Lower lobe of right lung (tissue), 2 donors: Measurements from ENCODE around the gene TANK. TPM values are rescaled to one million over a fixed set of nuclear protein-coding genes. Genes with fewer than 3 reads are reported as not detected.
A peak's percentile ranks its signal among the peaks of the same experiment; 100 is the strongest.

ENCODE experiments used
- ATAC-seq, 2 donors: fragments of 200-7000 bp; cut with Tn5 transposase; one replicate each; pipeline ENCODE4 v1.9.1; 2020 to 2022; ENCODE audit warnings: mild to moderate bottlenecking in 2 of 2, moderate library complexity in 2 of 2
- DNase-seq: peaks from one replicate; pipeline ENCODE4 v3.0.0-alpha.2; 2020
- H3K27ac ChIP-seq: fragments of 200-600 bp; one replicate; pipeline ENCODE4 v1.8.0; 2022
- H3K27me3 ChIP-seq: fragments of 200-600 bp; one replicate; pipeline ENCODE4 v1.8.0; 2022; ENCODE audit warnings: low read depth
- H3K36me3 ChIP-seq: fragments of 200-600 bp; one replicate; pipeline ENCODE4 v1.8.0; 2022; ENCODE audit warnings: mild to moderate bottlenecking
- H3K4me1 ChIP-seq: fragments of 200-600 bp; one replicate; pipeline ENCODE4 v1.8.0; 2022
- H3K4me3 ChIP-seq: fragments of 200-600 bp; one replicate; pipeline ENCODE4 v1.8.0; 2022; ENCODE audit warnings: mild to moderate bottlenecking
- H3K9me3 ChIP-seq: fragments of 200-600 bp; one replicate; pipeline ENCODE4 v1.8.0; 2022
- CTCF ChIP-seq: fragments of 200-600 bp; IDR thresholded peaks from one replicate; pipeline ENCODE4 v1.8.0; 2022; ENCODE audit warnings: antibody characterized with exemption, mild to moderate bottlenecking
- intact Hi-C: fragments of 100-400 bp; cut with DNase I; formaldehyde crosslinking; loops from one replicate; pipeline ENCODE4 v1.11.0; 2022
- long read RNA-seq: library from polyadenylated mRNA; unstranded; transcript quantifications from one replicate; pipeline ENCODE4 v2.0.0, GENCODE V29; 2021
- total RNA-seq: library from RNA; stranded (reverse); fragmentation: NEBNext Ultra II Directional; extraction: Animal tissue kit (Norgen Biotek cat#: 25700); gene quantifications from one replicate; pipeline ENCODE4 v1.2.1, GENCODE V29; 2021
- donor health status: DM: no; HTN: yes; CAD: no; lungs with severe emphysema.

TANK gene
- 77.5 TPM for total RNA-seq
- long read RNA-seq, transcript TANK-202 (8 exons, 2,171 nt) = major isoform, 38 of 89 reads
- long read RNA-seq, transcript TANK-201 (8 exons, 2,152 nt) = minor isoform, 8 of 89 reads
- long read RNA-seq, partial matches to known transcripts = 1 of 89 reads
- long read RNA-seq, other reads (novel, unspliced or antisense) = 42 of 89 reads

- Histone ChIP-seq H3K36me3 (peaks cover 15% of the 10 kb centered on the region), H3K9me3 (no peaks in the 10 kb centered on the region), H3K4me3 (peak within 1 kb of the TSS; percentile 86), H3K27ac (peak within 1 kb of the TSS; percentile 99), H3K27me3 (no peaks in the 10 kb centered on the region), H3K4me1 (peaks cover 52% of the 10 kb centered on the region)
- DNase-seq = peak; percentile 95
- ATAC-seq = peak; percentile 98 to 99
- no peak for TF ChIP-seq CTCF
- intact Hi-C loops = no loop called here
Observed at GRCh38 chr2:161160226-161161073, at the start of gene TANK. TANK (plus strand) TSS chr2:161160428; CDS start chr2:161179663, 19,235 bp downstream.

- Histone ChIP-seq H3K9me3 (no peaks in the 10 kb centered on the region), H3K4me3 (no peak overlapping the region), H3K36me3 (no peaks in the 10 kb centered on the region), H3K27ac (no peak overlapping the region), H3K4me1 (no peaks in the 10 kb centered on the region), H3K27me3 (no peaks in the 10 kb centered on the region)
- intact Hi-C loops = no loop called here
- TF ChIP-seq CTCF = no peak
- ATAC-seq (no peak), DNase-seq (no peak)
Observed at GRCh38 chr2:161111531-161111930, 48.7 kb upstream of the TANK start.

- Histone ChIP-seq H3K4me3 (no peak overlapping the region), H3K27me3 (no peaks in the 10 kb centered on the region), H3K9me3 (no peaks in the 10 kb centered on the region), H3K4me1 (no peaks in the 10 kb centered on the region), H3K27ac (no peak overlapping the region), H3K36me3 (no peaks in the 10 kb centered on the region)
- DNase-seq = no peak
- ATAC-seq = no peak
- no peak for TF ChIP-seq CTCF
- intact Hi-C loops = no loop called here
Observed at GRCh38 chr2:161112908-161113307, 47.3 kb upstream of the TANK start.

GRCh38 chr2:161113693-161114575 is 46.3 kb upstream of the TANK start:
- H3K9me3 ChIP-seq = no peaks in the 10 kb centered on the region
- H3K27me3 ChIP-seq = no peaks in the 10 kb centered on the region
- DNase-seq (no peak), ATAC-seq (no peak)
- H3K36me3 ChIP-seq = no peaks in the 10 kb centered on the region
- no peak overlapping the region for H3K4me3 ChIP-seq
- H3K4me1 ChIP-seq = no peaks in the 10 kb centered on the region
- H3K27ac ChIP-seq = no peak overlapping the region
- no peak for TF ChIP-seq CTCF
- intact Hi-C loops = no loop called here

- Histone ChIP-seq H3K9me3 (no peaks in the 10 kb centered on the region), H3K4me1 (no peaks in the 10 kb centered on the region), H3K36me3 (no peaks in the 10 kb centered on the region), H3K4me3 (no peak overlapping the region), H3K27ac (no peak overlapping the region), H3K27me3 (no peaks in the 10 kb centered on the region)
- intact Hi-C loops = no loop called here
- ATAC-seq = no peak
- no peak for DNase-seq
- no peak for TF ChIP-seq CTCF
Observed at GRCh38 chr2:161115205-161115604, 45.0 kb upstream of the TANK start.
